IPS-NIHi11 (cell line): ENCODE data around the gene MON2.
"Not testable (repeated sequence)": the region's sequence is repeated elsewhere in the genome, so short reads cannot be mapped to it uniquely, and the experiment has no call there.

Experiments used
- DNase-seq: peaks from one replicate; pipeline ENCODE4 v3.0.0; 2012; ENCODE audit warnings: mixed read lengths, low spot score

Gene MON2

GRCh38 chr12:62481843-62482540, 15.4 kb downstream of the MON2 start:
- no peak for DNase-seq

DNA sequence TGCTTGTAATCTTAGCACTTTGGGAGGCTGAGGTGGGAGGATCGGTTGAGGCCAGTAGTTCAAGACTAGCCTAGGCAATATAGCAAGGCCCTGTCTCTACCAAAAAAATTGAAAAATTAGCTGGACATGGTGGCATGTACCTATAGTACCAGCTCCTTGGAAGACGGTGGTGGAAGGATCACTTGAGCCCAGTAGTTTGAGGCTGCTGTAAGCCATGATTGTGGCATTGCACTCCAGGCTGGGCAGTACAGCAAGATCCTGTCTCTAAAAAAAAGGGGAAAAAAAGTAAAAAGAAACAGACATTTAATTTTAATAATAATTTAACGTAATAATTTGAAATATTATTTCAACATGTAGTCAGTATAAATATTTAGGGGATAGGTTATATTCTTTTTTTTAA, 16.1 kb downstream of the MON2 start:
- no peak for DNase-seq

- DNase-seq, result no peak
Observed at GRCh38 chr12:62484233-62484632, 17.6 kb downstream of the MON2 start.

- no peak for DNase-seq
Observed at GRCh38 chr12:62505786-62506185, 39.2 kb downstream of the MON2 start.

DNA sequence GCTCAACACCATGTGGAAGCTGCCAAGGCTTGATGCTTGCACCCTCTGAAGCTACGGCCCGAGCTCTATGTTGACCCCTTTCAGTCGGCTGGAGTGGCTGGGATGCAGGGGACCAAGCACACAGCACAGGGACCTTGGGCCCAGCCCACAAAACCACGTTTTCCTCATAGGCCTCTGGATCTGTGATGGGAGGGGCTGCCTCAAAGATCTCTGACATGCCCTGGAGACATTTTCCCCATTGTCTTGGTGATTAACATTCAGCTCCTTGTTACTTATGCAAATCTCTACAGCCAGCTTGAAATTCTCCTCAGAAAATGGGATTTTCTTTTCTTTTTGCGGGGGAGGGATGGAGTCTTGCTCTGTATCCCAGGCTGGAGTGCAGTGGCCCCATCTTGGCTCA, 46.3 kb downstream of the MON2 start:
- DNase-seq, result no peak

- not testable (repeated sequence) for DNase-seq
Observed at GRCh38 chr12:62514080-62514479, 47.5 kb downstream of the MON2 start.

- DNase-seq, result no peak
Observed at GRCh38 chr12:62516927-62517326, 50.3 kb downstream of the MON2 start.

- no peak for DNase-seq
Observed at GRCh38 chr12:62517887-62518286, 51.3 kb downstream of the MON2 start.

- peak; percentile 17 for DNase-seq
Observed at GRCh38 chr12:62519043-62519442, 52.4 kb downstream of the MON2 start.

GRCh38 chr12:62520361-62520760, 53.7 kb downstream of the MON2 start:
- no peak for DNase-seq

- DNase-seq, result no peak
Observed at GRCh38 chr12:62522984-62523383, 56.4 kb downstream of the MON2 start.

- DNase-seq, result no peak
Observed at GRCh38 chr12:62523619-62524018, 57.0 kb downstream of the MON2 start.

DNA sequence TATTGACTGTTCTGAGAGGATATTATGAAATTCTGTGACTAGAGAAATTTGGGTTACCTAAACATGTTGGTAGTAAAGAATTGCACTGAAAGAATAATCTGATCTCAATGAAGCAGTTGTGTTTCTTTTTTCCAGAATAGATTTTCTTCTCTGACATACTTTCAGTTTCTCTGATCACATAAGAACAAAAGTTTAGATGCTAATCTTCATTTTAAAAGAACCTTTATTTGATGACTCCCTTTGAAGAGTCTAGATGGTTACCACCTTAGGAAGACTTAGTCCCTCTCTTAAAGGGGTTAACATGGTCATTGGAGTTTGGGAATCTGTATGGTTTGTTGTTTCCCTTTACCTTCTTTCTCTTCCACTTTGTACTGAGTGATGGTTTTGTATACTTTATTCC, 58.6 kb downstream of the MON2 start:
- DNase-seq, result no peak

GRCh38 chr12:62530596-62530995, 64.0 kb downstream of the MON2 start:
- DNase-seq, result no peak

DNA sequence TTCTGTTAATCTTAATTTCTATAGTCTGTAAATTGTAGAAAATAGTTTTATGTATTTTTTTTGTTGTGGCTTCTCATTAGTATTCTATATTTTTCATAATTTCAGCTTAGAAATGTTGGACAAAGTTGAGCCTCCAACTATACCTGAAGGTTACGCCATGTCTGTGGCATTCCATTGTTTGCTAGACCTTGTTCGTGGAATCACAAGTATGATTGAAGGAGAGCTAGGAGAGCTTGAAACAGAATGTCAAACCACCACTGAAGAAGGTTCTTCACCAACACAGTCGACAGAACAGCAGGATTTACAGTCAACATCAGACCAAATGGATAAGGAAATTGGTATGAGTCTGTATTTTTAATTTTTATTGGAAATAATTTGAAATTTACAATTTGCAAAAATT, 65.7 kb downstream of the MON2 start:
- no peak for DNase-seq

DNA sequence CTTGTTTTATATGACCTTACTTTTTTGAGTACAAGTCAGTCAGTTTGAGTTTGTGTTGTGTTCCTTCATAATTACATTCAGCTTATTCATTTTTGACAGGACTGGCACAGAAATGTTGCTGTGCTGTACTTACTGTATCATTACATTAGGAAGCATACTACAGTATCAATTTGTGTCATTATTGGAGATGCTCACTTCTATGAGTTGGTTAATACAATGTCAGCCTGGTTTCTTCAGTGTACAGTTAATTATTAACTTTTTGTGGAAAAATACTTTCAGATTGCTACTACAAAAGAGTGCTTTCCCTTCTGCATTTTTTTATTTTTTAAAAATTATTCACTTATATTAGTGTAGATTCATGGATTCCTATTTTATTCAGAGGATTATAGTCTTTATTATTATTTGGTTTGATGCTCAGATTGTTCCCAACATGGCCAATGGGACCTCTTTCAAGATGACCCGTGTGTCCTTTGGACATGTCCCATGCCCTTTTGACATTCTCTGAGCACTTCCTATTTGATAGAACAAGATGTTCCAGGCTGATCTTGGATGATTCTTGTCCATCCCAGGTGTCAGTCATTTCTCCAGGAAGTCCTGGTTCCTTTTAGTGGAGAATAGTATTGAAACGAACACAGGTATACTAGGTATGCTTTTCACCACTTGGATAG, 66.6 kb downstream of the MON2 start:
- no peak for DNase-seq

GRCh38 chr12:62533755-62534107, 67.1 kb downstream of the MON2 start:
- DNase-seq, result no peak

DNA sequence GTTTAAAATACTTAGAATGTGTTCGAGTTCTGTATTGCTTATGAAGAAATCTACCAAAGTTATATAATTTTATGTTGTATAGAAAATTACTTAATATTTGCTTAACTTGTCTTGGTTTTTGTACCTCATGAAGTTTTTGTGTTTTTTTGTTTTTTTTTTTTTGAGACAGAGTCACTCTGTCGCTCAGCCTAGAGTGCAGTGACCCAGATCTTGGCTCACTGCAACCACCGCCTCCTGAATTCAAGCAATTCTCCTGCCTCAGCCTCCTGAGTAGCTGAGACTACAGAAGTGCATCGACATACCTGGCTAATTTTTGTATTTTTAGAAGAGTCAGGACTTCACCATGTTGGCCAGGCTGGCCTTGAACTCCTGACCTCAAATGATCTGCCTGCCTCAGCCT, 69.9 kb downstream of the MON2 start:
- DNase-seq, result no peak

DNA sequence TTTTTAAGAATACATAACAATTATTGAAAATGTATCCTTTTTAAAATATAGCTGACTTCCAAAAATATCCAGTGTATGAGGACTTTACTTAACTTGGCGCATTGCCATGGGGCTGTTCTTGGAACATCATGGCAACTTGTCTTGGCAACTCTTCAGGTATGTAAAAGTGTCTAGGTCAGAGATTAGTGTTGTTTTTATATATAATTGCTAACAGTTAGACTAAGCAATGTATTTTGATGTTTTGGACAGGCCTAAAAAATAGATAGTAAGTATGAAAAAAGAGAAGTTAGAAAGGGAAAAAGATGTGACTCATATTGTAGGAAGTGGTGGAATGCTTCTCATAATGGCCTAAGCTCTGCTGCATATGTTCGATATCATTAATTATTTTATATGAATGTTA, 70.9 kb downstream of the MON2 start:
- no peak for DNase-seq

DNA sequence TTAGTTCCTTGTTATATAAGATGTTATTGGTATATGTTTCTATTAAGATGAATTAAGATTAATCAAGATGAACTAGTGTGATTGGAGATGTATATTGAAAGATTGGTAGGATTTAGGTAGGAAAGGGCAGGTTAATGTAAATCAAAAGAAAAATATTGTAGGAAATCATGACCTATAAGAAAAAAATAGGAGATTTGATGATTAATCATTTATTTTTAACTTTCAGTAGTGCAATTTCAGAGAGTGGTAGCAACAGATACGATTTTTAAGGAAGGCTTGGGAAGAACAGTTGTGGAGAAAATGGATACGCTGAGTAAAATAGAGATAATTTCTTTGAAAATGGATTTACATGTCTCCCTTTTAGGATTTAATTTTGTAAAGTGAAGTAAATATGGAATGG, 73.7 kb downstream of the MON2 start:
- no peak for DNase-seq

DNA sequence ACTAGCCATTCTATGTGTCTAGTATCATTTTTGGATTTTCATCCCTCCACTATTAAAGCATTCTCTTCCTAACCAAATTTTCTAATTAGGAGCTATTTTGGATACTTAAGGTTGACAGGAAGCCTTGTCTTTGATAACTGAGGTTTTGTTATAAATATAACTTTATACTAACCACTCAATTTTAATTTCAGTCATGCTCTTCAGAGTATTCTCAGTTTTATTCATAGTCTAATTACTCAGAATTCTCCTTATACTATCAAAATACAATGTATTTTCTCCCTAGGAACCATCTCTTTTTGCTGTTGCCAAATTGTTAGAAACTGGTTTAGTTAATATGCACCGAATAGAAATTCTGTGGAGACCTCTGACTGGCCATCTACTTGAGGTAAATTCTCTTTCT, 76.2 kb downstream of the MON2 start:
- no peak for DNase-seq

GRCh38 chr12:62543324-62543723, 76.7 kb downstream of the MON2 start:
- no peak for DNase-seq

DNA sequence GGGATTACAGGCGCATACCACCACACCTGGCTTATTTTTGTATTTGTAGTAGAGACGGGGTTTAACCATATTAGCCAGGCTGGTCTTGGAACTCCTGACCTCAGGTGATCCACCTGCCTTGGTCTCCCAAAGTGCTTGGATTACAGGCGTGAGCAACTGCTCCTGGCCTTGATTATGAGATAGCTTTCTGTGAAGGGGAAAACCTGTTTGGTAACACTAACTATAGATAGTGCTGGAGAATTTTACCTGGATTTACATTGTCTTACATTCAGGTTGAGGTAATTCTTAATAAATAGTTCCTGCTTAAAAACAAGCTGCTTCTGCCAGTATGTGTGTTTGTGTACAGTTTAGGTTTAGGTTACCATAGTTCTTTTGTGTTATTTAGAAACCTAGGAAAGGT, 77.1 kb downstream of the MON2 start:
- no peak for DNase-seq

DNA sequence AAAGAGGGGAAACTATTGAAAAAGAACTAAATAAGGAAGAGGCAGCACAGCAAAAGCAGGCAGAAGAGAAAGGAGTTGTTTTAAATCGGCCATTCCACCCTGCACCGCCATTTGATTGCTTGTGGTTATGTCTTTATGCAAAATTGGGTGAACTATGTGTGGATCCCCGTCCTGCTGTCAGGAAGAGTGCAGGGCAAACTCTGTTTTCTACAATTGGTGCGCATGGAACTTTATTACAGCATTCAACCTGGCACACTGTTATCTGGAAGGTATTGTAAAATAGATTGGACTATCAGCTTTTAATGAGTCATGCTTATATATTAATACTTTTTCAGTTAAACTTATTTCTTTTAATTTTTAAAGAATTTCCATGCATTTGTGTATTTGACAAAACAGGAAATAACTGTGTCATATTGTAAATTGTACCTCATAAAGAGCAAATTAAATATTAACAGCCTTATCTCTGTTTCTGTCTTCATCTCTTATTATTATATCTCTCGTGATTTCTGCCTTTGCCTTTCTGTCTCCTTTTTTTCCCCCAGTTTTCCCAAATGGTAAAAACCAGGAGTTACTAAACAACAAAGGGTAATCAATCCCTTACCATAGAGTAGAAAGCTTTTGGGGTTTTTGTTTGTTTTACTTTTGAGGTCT, 86.4 kb downstream of the MON2 start:
- no peak for DNase-seq
